NCI-H345 treated with DMSO at 0.1 percent for 48 hours (cell line): Measurements from ENCODE around the gene HOXA11.

Source experiments
- DNase-seq: peaks from one replicate; lab custom pipeline; 2025; ENCODE audit not compliant: unreplicated experiment; lab: John Stamatoyannopoulos, UW

HOXA11 gene

DNA sequence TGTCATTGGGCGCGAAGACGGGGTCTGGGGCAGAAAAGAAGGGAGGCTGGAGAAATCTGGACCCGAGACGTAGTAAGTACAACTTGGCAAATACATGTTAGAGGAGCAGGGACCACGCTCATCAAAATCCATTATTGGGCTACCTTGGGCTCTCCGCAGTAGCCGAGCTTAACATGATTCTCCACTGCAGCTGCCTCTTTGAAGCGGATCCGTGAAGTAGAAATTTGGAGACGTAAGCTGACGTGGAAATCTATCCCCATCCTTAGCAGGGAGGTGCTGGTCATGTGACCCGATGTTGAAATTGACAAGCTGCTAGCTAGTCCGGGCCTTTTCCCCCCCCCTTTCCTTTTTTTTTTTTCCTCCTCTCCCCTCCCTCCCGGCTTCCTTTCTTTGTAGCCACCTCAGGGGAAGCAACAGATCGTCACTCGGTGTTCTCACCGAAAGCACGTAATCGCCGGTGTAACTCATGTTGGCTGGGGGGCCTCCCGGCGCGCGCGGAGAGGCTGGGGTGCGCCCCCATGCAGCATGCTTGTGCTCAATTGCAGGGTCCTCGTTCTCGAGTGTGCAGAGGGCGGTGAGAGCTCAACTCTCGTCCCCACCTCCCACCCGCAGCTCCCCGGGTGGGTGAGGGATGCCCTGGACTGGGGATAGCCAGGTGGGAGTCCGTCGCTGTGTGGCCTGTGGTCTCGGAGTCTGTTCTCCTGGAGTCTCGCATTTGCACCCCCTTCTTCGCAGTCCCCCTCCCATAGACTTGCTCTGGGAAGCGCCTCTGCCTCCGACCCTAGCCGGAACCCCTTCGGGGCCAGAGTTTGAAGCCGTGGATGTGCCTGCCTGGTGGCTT is at the start of gene HOXA11:
Gene HOXA11 (minus strand): TSS at position 220 of the 841 bp plus-strand sequence. CDS start 88 bp downstream, at position 132.
- no peak for DNase-seq

DNA sequence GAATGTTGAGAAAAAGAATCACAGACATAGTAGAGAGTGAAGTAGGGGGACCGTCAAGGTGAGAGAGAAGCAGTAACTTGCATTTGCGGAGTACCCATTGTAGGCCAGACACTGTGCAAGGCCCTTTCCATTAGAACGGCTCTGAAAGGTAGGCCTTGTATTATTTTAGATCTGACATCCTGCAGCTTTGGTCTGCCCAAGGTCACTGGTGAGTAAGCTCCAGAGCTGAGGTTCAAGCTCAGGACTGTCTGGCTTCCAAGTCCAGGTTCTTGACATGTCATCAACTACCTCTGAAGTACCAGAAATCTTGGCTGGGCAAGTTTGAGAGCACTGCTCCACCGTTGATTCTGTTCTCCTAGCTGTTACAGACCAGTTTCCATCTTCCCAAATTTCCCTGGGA is 44.4 kb upstream of the HOXA11 start:
- no peak for DNase-seq

GRCh38 chr7:27224983-27225934 is 40.2 kb upstream of the HOXA11 start:
- DNase-seq = no peak

DNA sequence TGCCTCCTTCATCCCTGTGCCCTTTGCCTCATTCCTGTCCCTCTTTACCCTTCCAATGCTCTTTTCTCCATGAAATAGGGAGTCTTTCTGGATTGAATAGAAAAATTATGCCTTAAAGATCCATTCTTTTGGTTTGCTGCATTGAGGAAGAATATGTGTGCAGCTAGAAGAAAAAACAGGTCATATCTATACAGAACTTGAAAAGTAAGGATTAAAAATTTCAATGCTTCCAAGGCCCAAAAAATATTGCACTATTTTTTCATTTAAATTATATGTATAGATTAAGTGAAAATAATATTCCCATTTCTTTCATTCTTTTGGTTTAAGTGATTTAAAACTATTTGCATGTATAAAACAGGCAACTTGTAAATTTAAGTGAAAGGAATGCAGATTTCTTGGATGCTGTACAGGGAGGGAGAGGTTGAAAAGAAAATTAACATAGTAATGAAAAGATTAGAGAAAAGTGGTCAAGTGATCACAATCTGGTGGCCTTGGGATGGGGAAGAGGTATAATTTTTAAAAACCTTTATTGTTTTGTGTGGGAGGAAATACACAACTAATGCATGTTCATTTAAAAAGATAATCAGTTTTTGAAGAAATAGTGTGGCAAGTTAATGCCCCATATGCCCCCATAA is 39.0 kb upstream of the HOXA11 start:
- DNase-seq = no peak

GRCh38 chr7:27221201-27221797 is 36.3 kb upstream of the HOXA11 start:
- no peak for DNase-seq

- no peak for DNase-seq
Measured at GRCh38 chr7:27220440-27220955, 35.5 kb upstream of the HOXA11 start.

- no peak for DNase-seq
Measured at GRCh38 chr7:27219821-27220220, 34.8 kb upstream of the HOXA11 start.

DNA sequence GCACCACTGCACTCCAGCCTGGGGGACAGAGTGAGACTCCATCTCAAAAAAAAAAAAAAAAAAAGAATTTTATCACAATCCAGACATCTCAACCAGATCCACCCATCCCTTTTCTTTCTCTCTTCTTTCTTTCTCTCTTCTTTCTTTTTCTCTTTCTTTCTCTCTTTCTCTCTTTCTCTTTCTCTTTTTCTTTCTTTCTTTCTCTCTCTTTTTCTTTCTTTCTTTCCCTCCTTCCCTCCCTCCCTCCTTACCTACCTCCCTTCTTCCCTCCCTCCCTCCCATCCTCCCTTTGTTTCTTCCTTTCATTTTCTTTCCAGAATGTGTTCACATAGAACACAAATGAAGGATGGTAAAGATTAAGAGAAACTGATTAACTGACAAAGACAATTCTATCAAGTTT is 32.9 kb upstream of the HOXA11 start:
- DNase-seq = no peak

DNA sequence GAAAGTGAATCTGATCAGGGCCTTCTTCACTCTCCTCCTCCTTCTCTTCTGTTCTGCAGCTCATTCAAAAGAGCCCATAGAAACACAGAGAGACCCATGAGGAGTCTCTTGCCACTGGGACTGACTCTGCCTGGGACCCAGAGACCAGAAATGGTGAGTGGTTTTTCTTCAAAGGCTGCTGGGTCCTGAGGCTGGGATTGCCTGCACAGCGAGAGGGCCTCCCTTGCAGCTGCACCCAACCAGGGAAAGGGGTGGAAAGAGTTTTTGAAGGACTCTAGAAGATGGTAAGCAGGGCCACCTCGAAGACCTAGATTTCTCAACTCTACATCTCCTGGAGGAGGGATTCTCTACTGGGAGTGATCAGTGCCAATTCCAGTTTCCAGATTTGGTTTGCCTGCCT is 30.3 kb upstream of the HOXA11 start:
- DNase-seq = no peak

DNA sequence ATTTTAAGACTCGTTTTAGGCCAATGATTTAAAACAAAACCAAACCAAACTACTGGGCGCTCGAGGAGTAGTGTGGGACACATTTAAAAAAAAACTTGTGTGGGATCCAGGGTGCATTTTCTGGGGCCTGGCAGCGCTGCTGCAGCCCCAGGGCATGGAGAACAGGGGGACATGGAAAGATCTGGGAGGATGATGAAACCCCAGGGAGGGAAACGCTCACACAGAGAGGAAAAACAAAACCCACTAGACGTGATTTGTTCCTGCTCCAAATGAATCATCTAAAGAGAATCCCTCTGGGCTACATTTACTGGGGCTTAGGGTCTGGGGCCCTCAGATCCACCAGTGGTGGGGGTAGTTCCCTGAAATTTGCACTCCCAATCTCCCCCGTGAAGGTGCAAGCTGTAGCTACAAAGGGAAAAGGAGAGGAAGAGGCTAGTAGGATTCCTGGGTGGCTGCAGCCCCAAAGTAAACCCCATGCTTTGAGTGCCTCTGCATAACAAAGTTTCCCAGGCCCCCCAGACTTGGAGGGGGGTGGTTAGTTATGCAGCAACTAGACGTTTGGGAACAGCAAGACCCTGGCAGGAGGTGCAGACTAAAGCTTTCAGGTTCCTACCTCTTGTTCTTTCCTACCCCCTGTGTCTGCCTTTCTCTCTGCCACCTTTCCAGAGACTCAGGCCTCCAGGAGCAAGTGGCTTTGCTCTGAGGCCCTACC is 29.4 kb upstream of the HOXA11 start:
- no peak for DNase-seq

GRCh38 chr7:27213433-27214238 is 28.6 kb upstream of the HOXA11 start:
- no peak for DNase-seq

- no peak for DNase-seq
Measured at GRCh38 chr7:27212497-27213432, 27.7 kb upstream of the HOXA11 start.

DNA sequence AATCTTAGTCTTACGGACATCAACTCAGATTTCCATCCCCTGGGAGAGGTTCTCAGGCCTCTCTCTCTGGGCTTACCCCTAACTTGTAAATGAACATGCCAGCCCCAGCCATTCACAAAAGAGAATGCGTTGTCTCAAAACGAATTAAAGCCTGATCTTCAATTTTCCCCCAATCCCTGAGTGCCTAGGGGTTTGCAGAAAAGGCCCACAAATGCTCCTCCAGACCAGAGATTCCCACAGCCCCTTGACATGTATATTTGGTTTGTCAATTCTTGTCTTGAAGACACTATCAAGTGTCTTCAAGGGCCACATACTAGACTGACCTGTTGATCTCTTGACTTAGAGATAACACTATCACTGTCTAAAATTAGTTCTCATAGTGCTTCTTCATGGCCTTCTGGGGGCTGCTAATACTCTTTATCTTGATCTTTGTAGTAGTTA is 26.8 kb upstream of the HOXA11 start:
- no peak for DNase-seq

DNA sequence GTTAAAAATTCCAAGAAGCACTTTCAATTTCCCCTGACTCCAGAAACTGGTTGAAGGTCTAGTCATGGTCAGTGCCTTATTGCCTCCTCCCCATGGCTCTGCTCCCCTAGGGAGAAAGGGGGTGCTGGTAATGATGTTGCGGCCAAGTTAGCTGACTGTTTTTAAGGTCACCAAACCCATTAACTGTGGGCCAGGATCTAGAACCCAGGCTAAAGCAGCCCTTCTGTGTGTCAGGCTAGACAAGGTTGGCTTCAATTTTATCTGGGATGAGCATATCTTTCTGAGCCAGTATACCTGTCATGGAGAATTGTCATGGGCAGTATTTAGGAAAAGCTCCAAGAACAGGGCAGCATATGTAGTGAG is 26.0 kb upstream of the HOXA11 start:
- DNase-seq = no peak

- no peak for DNase-seq
Measured at GRCh38 chr7:27210441-27211083, 25.5 kb upstream of the HOXA11 start.

- DNase-seq = no peak
Measured at GRCh38 chr7:27209933-27210440, 25.0 kb upstream of the HOXA11 start.

DNA sequence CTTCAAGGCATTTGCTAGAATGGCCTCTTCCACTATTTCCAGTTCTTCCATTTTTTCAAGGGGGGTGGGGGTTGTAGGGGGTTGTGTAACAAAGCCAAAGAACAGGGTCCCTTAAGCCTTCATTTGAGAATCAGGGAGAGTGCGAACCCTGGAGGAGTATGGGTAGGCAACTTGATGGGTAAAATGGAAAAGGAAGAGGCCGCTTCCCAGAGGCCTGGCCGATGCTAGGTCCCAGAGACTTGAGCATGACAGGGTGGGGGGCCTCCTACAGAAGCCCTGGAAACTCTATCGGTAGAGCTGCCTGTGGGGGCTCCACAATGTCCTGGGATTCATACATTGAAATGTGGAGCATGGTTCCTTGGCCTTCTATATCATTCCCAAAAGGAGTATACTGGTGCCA is 24.0 kb upstream of the HOXA11 start:
- DNase-seq = no peak
